WTC11 (cell line): ENCODE results near the gene MARCHF10. TPM values are rescaled to one million over a fixed set of nuclear protein-coding genes. Genes with fewer than 3 reads are reported as not detected.

Source experiments
- ATAC-seq: fragments of 200-7000 bp; cut with Tn5 transposase; 2 replicates; pipeline ENCODE4 v1.10.0; 2021; ENCODE audit warnings: mild to moderate bottlenecking, moderate library complexity
- CTCF ChIA-PET: fragments of 300-600 bp; sonication (Branson Sonifier 250); formaldehyde crosslinking; loops from one replicate; lab custom pipeline; 2021; ENCODE audit warnings: antibody characterized with exemption; lab: Charles Lee
- POLR2A ChIA-PET: fragments of 350-600 bp; sonication (Branson Sonifier 250); formaldehyde crosslinking; loops from one replicate; lab custom pipeline; 2021; ENCODE audit warnings: antibody characterized with exemption; lab: Charles Lee
- DNase-seq: peaks from one replicate; pipeline ENCODE4 v3.0.0; 2021; ENCODE audit warnings: low spot score
- H3K27ac Mint-ChIP-seq: 2 replicates; pipeline ENCODE4 v1.8.0; 2021; ENCODE audit warnings: mixed read lengths
- H3K27me3 Mint-ChIP-seq: 2 replicates; pipeline ENCODE4 v1.8.0; 2021; ENCODE audit warnings: low read depth, mild to moderate bottlenecking, moderate library complexity, mixed read lengths
- H3K36me3 Mint-ChIP-seq: 2 replicates; pipeline ENCODE4 v1.8.0; 2021; ENCODE audit warnings: mixed read lengths
- H3K4me1 Mint-ChIP-seq: 2 replicates; pipeline ENCODE4 v1.8.0; 2022; ENCODE audit warnings: mixed read lengths
- H3K4me3 Mint-ChIP-seq: 2 replicates; pipeline ENCODE4 v1.8.0; 2021; ENCODE audit warnings: mild to moderate bottlenecking, moderate library complexity, mixed read lengths
- H3K9me3 Mint-ChIP-seq: 2 replicates; pipeline ENCODE4 v1.8.0; 2021; ENCODE audit warnings: mixed read lengths
- ATF6 ChIP-seq: sonication (generic); formaldehyde crosslinking; IDR thresholded peaks from 2 replicates; pipeline ENCODE4 v1.8.1; 2023; ENCODE audit warnings: mild to moderate bottlenecking, missing genetic modification reagents
- CREM ChIP-seq: sonication (generic); formaldehyde crosslinking; IDR thresholded peaks from 2 replicates; pipeline ENCODE4 v1.8.1; 2022; ENCODE audit warnings: mild to moderate bottlenecking, missing genetic modification reagents, moderate library complexity
- E2F1 ChIP-seq: sonication (generic); formaldehyde crosslinking; IDR thresholded peaks from 2 replicates; pipeline ENCODE4 v1.8.0; 2022; ENCODE audit warnings: mild to moderate bottlenecking, missing genetic modification reagents
- E2F4 ChIP-seq: sonication (generic); formaldehyde crosslinking; IDR thresholded peaks from 2 replicates; pipeline ENCODE4 v1.8.1; 2022; ENCODE audit warnings: low read depth, mild to moderate bottlenecking, moderate library complexity, missing genetic modification reagents, borderline replicate concordance
- ELF4 ChIP-seq: sonication (generic); formaldehyde crosslinking; IDR thresholded peaks from 2 replicates; pipeline ENCODE4 v1.8.1; 2022; ENCODE audit warnings: low read depth, mild to moderate bottlenecking, moderate library complexity, missing genetic modification reagents
- FOXJ3 ChIP-seq: sonication (generic); formaldehyde crosslinking; IDR thresholded peaks from 2 replicates; pipeline ENCODE4 v1.9.0; 2021; ENCODE audit warnings: missing genetic modification reagents, mild to moderate bottlenecking, borderline replicate concordance
- MAX ChIP-seq: sonication (generic); formaldehyde crosslinking; IDR thresholded peaks from 2 replicates; pipeline ENCODE4 v1.8.0; 2022; ENCODE audit warnings: mild to moderate bottlenecking, missing genetic modification reagents
- MLX ChIP-seq: sonication (generic); formaldehyde crosslinking; IDR thresholded peaks from 2 replicates; pipeline ENCODE4 v1.8.1; 2023; ENCODE audit warnings: mild to moderate bottlenecking, missing genetic modification reagents, moderate library complexity
- NFATC4 ChIP-seq: fragments of 250-450 bp; sonication (Bioruptor Pico); IDR thresholded peaks from 2 replicates; pipeline ENCODE4 v1.9.0; 2021; ENCODE audit warnings: mild to moderate bottlenecking
- NFYB ChIP-seq: sonication (generic); formaldehyde crosslinking; conservative IDR thresholded peaks from 2 replicates; pipeline ENCODE4 v1.8.0; 2022; ENCODE audit warnings: low read depth, missing genetic modification reagents
- PRDM15 ChIP-seq: sonication (generic); formaldehyde crosslinking; IDR thresholded peaks from 2 replicates; pipeline ENCODE4 v1.8.0; 2022; ENCODE audit warnings: missing genetic modification reagents
- SMAD4 ChIP-seq: sonication (generic); formaldehyde crosslinking; IDR thresholded peaks from 2 replicates; pipeline ENCODE4 v1.8.0; 2022; ENCODE audit warnings: mild to moderate bottlenecking, missing genetic modification reagents
- TCF7 ChIP-seq: sonication (generic); formaldehyde crosslinking; IDR thresholded peaks from 2 replicates; pipeline ENCODE4 v1.8.0; 2022; ENCODE audit warnings: mild to moderate bottlenecking, low read depth, missing genetic modification reagents, moderate library complexity
- TEAD1 ChIP-seq: sonication (generic); formaldehyde crosslinking; IDR thresholded peaks from 2 replicates; pipeline ENCODE4 v1.8.0; 2022; ENCODE audit warnings: mild to moderate bottlenecking, missing genetic modification reagents
- TP53 ChIP-seq: sonication (generic); formaldehyde crosslinking; IDR thresholded peaks from 2 replicates; pipeline ENCODE4 v1.8.1; 2023; ENCODE audit warnings: mild to moderate bottlenecking, missing genetic modification reagents
- ZNF121 ChIP-seq: sonication (generic); formaldehyde crosslinking; IDR thresholded peaks from 2 replicates; pipeline ENCODE4 v1.8.0; 2023; ENCODE audit warnings: missing genetic modification reagents
- ZNF396 ChIP-seq: fragments of 250-450 bp; sonication (Bioruptor Pico); IDR thresholded peaks from 2 replicates; pipeline ENCODE4 v1.8.0; 2021; ENCODE audit warnings: mild to moderate bottlenecking, moderate library complexity, borderline replicate concordance
- total RNA-seq: library from RNA; stranded (reverse); gene quantifications from 3 replicates; pipeline ENCODE4 v1.2.3, GENCODE V29; 2021

MARCHF10 gene
- total RNA-seq, 1 experiment from 2014 or later = 1.0 TPM

- CTCF ChIA-PET = interaction anchor here (0.5 to 1.3 kb wide), 6 partner anchors 10 to 236 kb away, joined by 3 to 4 read pairs (median 3); no protein-coding TSS in a partner anchor
- no peak overlapping the region for H3K4me3 Mint-ChIP-seq
- DNase-seq (peak; percentile 48), ATAC-seq (peak; percentile 78)
- H3K4me1 Mint-ChIP-seq = peaks cover 36% of the 10 kb centered on the region
- H3K27ac Mint-ChIP-seq = peak overlapping the region; percentile 52; the same call in 1 of the 2 replicates
- H3K9me3 Mint-ChIP-seq = no peaks in the 10 kb centered on the region
- H3K36me3 Mint-ChIP-seq = no peaks in the 10 kb centered on the region
- H3K27me3 Mint-ChIP-seq = no peaks in the 10 kb centered on the region; the same call in 1 of the 2 replicates
- POLR2A ChIA-PET = interaction anchor here (0.5 kb wide), 1 partner anchor 63 kb away, joined by 3 read pairs; no protein-coding TSS in a partner anchor
- TF ChIP-seq PRDM15 (peak; percentile 73), TEAD1 (CRISPR knock-in tag) (peak; percentile 24; the same call in 1 of the 2 replicates), MAX (CRISPR knock-in tag) (0 out of 2 replicates have a peak, but pooled peaks have one; percentile 37), NFATC4 (CRISPR knock-in tag) (no peak)
These were observed 57.5 kb downstream of the MARCHF10 start for GRCh38 chr17:62750631-62751051.

- H3K9me3 Mint-ChIP-seq = no peaks in the 10 kb centered on the region
- TF ChIP-seq E2F4 (CRISPR knock-in tag) (no peak), ZNF396 (CRISPR knock-in tag) (no peak), NFYB (CRISPR knock-in tag) (no peak), ATF6 (no peak), MAX (CRISPR knock-in tag) (no peak), FOXJ3 (CRISPR knock-in tag) (no peak), ZNF121 (no peak), TCF7 (CRISPR knock-in tag) (no peak)
- no peaks in the 10 kb centered on the region; the same call in 1 of the 2 replicates for H3K27me3 Mint-ChIP-seq
- DNase-seq (no peak), ATAC-seq (peak; percentile 11)
- H3K27ac Mint-ChIP-seq = peak overlapping the region; percentile 55; the same call in 1 of the 2 replicates
- no peak overlapping the region for H3K4me3 Mint-ChIP-seq
- POLR2A ChIA-PET = no interaction called here
- no peaks in the 10 kb centered on the region for H3K36me3 Mint-ChIP-seq
- CTCF ChIA-PET = no interaction called here
- H3K4me1 Mint-ChIP-seq = peaks cover 35% of the 10 kb centered on the region
These were observed 58.2 kb downstream of the MARCHF10 start for GRCh38 chr17:62749926-62750325.

- no peak for ATAC-seq
- DNase-seq = no peak
- no peak overlapping the region for H3K4me3 Mint-ChIP-seq
- TF ChIP-seq ELF4 (CRISPR knock-in tag) (no peak), MLX (CRISPR knock-in tag) (no peak), E2F1 (CRISPR knock-in tag) (no peak), CREM (CRISPR knock-in tag) (no peak), SMAD4 (CRISPR knock-in tag) (no peak), TP53 (no peak)
- ChIA-PET POLR2A (no interaction called here), CTCF (interaction anchor here (1.4 kb wide), 1 partner anchor 19 kb away, joined by 5 read pairs; no protein-coding TSS in a partner anchor)
- no peaks in the 10 kb centered on the region for H3K36me3 Mint-ChIP-seq
- H3K27me3 Mint-ChIP-seq = no peaks in the 10 kb centered on the region; the same call in 1 of the 2 replicates
- H3K9me3 Mint-ChIP-seq = no peaks in the 10 kb centered on the region
- peaks cover 31% of the 10 kb centered on the region for H3K4me1 Mint-ChIP-seq
- H3K27ac Mint-ChIP-seq = no peak overlapping the region
These were observed 61.2 kb downstream of the MARCHF10 start for GRCh38 chr17:62746941-62747340.
